ENCODE results near the gene ADK.

Gene ADK

DNA sequence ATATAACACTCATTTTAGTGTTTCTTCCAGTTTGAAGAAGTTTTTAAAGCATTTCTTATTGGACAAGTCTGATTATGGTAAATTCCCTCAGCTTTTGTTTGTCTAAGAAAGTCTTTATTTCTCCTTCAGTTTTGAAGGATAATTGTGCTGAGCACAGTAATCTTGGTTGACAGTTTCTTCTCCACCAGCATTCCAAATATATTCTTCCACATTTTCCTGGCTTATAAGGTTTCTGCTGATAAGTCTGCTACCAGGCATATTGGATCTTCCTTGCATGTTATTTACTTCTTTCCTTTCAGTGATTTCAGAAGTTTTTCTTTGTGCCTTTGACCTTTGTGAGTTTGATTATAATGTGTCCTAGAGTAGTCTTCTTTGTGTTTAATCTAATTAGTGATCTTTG, 210.7 kb downstream of the ADK start:
- Histone ChIP-seq H3K9ac (no peak overlapping the region), H3K27me3 (ENCODE audit: insufficient read depth, low read depth) (no peaks in the 10 kb centered on the region), H3K79me2 (ENCODE audit: insufficient read depth, low read depth) (no peaks in the 10 kb centered on the region), H3K4me2 (no peak overlapping the region), H3K36me3 (ENCODE audit: insufficient read depth) (no peaks in the 10 kb centered on the region), H4K20me1 (ENCODE audit: insufficient read depth) (no peaks in the 10 kb centered on the region), H3K4me3 (IDR thresholded peaks at IDR 0.05; ENCODE audit: insufficient read depth, low read depth, low read length) (no peak overlapping the region), H3K4me1 (ENCODE audit: low read depth, poor library complexity, severe bottlenecking) (no peaks in the 10 kb centered on the region), H3K27ac (no peak overlapping the region), H2AFZ (ENCODE audit: low read depth) (no peak overlapping the region)
- TF ChIP-seq, protein P1, sequence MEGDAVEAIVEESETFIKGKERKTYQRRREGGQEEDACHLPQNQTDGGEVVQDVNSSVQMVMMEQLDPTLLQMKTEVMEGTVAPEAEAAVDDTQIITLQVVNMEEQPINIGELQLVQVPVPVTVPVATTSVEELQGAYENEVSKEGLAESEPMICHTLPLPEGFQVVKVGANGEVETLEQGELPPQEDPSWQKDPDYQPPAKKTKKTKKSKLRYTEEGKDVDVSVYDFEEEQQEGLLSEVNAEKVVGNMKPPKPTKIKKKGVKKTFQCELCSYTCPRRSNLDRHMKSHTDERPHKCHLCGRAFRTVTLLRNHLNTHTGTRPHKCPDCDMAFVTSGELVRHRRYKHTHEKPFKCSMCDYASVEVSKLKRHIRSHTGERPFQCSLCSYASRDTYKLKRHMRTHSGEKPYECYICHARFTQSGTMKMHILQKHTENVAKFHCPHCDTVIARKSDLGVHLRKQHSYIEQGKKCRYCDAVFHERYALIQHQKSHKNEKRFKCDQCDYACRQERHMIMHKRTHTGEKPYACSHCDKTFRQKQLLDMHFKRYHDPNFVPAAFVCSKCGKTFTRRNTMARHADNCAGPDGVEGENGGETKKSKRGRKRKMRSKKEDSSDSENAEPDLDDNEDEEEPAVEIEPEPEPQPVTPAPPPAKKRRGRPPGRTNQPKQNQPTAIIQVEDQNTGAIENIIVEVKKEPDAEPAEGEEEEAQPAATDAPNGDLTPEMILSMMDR (conservative IDR thresholded peaks at IDR 0.05; ENCODE audit: low read depth, low read length), result no peak

DNA sequence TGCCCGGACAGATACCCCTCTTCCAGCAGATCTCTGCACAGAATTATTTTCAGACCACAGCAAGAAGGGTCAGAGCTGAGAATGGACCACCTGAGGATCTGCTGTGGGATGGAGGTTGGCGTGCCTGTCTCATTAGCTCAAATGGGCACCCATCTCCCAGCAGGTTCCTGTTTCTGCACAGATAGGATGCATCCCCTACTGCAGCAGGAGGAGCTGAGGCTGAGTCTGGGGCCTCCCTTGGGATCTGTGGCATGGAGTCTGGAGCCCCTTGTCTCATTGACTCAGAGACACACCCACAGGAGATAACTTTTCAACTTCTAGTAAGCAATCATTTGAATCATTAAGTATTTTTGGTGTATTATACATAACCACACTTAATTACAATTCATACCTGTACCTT, 212.7 kb downstream of the ADK start:
- Histone ChIP-seq H3K4me3 (IDR thresholded peaks at IDR 0.05; ENCODE audit: insufficient read depth, low read depth, low read length) (no peak overlapping the region), H3K27me3 (ENCODE audit: insufficient read depth, low read depth) (no peaks in the 10 kb centered on the region), H3K9ac (no peak overlapping the region), H2AFZ (ENCODE audit: low read depth) (no peak overlapping the region), H3K4me2 (no peak overlapping the region), H3K36me3 (ENCODE audit: insufficient read depth) (no peaks in the 10 kb centered on the region), H3K27ac (no peak overlapping the region), H3K79me2 (ENCODE audit: insufficient read depth, low read depth) (no peaks in the 10 kb centered on the region), H4K20me1 (ENCODE audit: insufficient read depth) (no peaks in the 10 kb centered on the region), H3K4me1 (ENCODE audit: low read depth, poor library complexity, severe bottlenecking) (no peaks in the 10 kb centered on the region)
- TF ChIP-seq, protein P1 (conservative IDR thresholded peaks at IDR 0.05; ENCODE audit: low read depth, low read length), result no peak

DNA sequence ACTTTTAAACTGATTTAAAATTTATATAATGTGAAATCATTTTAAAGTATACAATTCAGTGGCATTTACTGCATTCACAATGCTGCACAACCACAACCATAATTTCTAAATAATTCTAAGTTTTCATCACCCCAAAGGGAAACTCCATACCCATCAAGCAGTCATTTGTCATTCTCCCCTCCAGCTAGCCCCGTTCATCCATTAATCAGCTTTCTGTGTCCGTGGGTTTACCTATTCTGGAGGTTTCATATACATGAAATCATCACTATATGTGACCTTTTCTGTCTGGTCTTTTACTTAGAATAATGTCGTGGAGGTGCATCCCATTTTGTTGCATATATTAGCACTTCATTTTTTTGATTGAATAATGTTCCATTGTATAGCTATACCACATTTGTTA, 214.1 kb downstream of the ADK start:
- Histone ChIP-seq H3K79me2 (ENCODE audit: insufficient read depth, low read depth) (no peaks in the 10 kb centered on the region), H3K36me3 (ENCODE audit: insufficient read depth) (no peaks in the 10 kb centered on the region), H3K9ac (no peak overlapping the region), H3K27me3 (ENCODE audit: insufficient read depth, low read depth) (no peaks in the 10 kb centered on the region), H3K4me1 (ENCODE audit: low read depth, poor library complexity, severe bottlenecking) (no peaks in the 10 kb centered on the region), H3K27ac (no peak overlapping the region), H3K4me2 (no peak overlapping the region), H4K20me1 (ENCODE audit: insufficient read depth) (no peaks in the 10 kb centered on the region), H3K4me3 (IDR thresholded peaks at IDR 0.05; ENCODE audit: insufficient read depth, low read depth, low read length) (no peak overlapping the region), H2AFZ (ENCODE audit: low read depth) (no peak overlapping the region)
- TF ChIP-seq, protein P1 (conservative IDR thresholded peaks at IDR 0.05; ENCODE audit: low read depth, low read length), result no peak

DNA sequence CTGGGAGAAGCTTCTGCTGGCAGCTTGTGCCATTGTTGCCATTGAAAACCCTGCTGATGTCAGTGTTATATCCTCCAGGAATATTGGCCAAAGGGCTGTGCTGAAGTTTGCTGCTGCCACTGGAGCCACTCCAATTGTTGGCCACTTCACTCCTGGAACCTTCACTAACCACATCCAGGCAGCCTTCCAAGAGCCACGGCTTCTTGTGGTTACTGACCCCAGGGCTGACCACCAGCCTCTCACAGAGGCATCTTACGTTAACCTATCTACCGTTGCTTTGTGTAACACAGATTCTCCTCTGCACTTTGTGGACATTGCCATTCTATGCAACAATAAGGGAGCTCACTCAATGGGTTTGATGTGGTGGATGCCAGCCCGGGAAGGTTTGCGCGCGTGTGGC, 220.7 kb downstream of the ADK start:
- H3K79me2 ChIP-seq (ENCODE audit: insufficient read depth, low read depth), result no peaks in the 10 kb centered on the region
- H3K27me3 ChIP-seq (ENCODE audit: insufficient read depth, low read depth), result no peaks in the 10 kb centered on the region
- no peaks in the 10 kb centered on the region for H4K20me1 ChIP-seq (ENCODE audit: insufficient read depth)
- H2AFZ ChIP-seq (ENCODE audit: low read depth), result no peak overlapping the region
- H3K4me1 ChIP-seq (ENCODE audit: low read depth, poor library complexity, severe bottlenecking), result no peaks in the 10 kb centered on the region
- no peak overlapping the region for H3K9ac ChIP-seq
- no peaks in the 10 kb centered on the region for H3K36me3 ChIP-seq (ENCODE audit: insufficient read depth)
- no peak overlapping the region for H3K4me3 ChIP-seq (IDR thresholded peaks at IDR 0.05; ENCODE audit: insufficient read depth, low read depth, low read length)
- no peak overlapping the region for H3K27ac ChIP-seq
- TF ChIP-seq, protein P1 (conservative IDR thresholded peaks at IDR 0.05; ENCODE audit: low read depth, low read length), result no peak
- H3K4me2 ChIP-seq, result no peak overlapping the region

DNA sequence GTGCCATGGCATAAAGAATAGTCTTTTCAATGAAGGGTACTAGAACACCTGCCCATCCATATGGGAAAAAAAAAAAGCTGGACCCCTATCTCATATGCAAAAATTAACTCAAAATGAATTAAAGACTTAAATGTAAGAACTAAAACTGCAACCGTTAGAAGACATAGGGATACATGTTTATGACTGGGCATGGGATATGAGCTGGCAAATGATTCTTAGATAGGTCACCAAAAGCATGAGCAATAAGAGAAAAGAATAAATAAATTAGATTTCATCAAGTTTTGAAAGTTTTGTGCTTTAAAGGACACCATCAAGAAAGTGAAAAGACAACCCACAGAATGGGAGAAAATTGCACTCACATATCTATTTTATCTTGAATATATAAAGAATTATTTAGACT, 222.0 kb downstream of the ADK start:
- Histone ChIP-seq H4K20me1 (ENCODE audit: insufficient read depth) (no peaks in the 10 kb centered on the region), H2AFZ (ENCODE audit: low read depth) (no peak overlapping the region), H3K9ac (no peak overlapping the region), H3K4me3 (IDR thresholded peaks at IDR 0.05; ENCODE audit: insufficient read depth, low read depth, low read length) (no peak overlapping the region), H3K4me2 (no peak overlapping the region), H3K27me3 (ENCODE audit: insufficient read depth, low read depth) (no peaks in the 10 kb centered on the region), H3K79me2 (ENCODE audit: insufficient read depth, low read depth) (no peaks in the 10 kb centered on the region), H3K27ac (no peak overlapping the region), H3K36me3 (ENCODE audit: insufficient read depth) (no peaks in the 10 kb centered on the region), H3K4me1 (ENCODE audit: low read depth, poor library complexity, severe bottlenecking) (no peaks in the 10 kb centered on the region)
- TF ChIP-seq, protein P1 (conservative IDR thresholded peaks at IDR 0.05; ENCODE audit: low read depth, low read length), result no peak
